ENCODE data around the gene HPCA.
A peak's percentile ranks its signal among the peaks of the same experiment; 100 is the strongest.

The HPCA gene

GRCh38 chr1:32886004-32886827 is at the start of gene HPCA:
Gene HPCA, plus strand, starts transcription at chr1:32886491. Its CDS starts 2,408 bp downstream, at chr1:32888899.
- DNase-seq = no peak

- DNase-seq = no peak
These were observed 37.8 kb upstream of the HPCA start for GRCh38 chr1:32848354-32849063.

- no peak for DNase-seq
These were observed 30.3 kb upstream of the HPCA start for GRCh38 chr1:32855861-32856617.

- DNase-seq = no peak
These were observed 28.2 kb upstream of the HPCA start for GRCh38 chr1:32858136-32858535.

GRCh38 chr1:32858791-32859190 is 27.5 kb upstream of the HPCA start:
- DNase-seq = no peak

GRCh38 chr1:32859915-32860314 is 26.4 kb upstream of the HPCA start:
- no peak for DNase-seq

- DNase-seq = no peak
These were observed 25.7 kb upstream of the HPCA start for GRCh38 chr1:32860566-32860965.

GRCh38 chr1:32861904-32862695 is 24.2 kb upstream of the HPCA start:
- peak in 1 of 2 donors; percentile 42 for DNase-seq

- DNase-seq = no peak
These were observed 22.9 kb upstream of the HPCA start for GRCh38 chr1:32863218-32863880.

- DNase-seq = no peak
These were observed 22.4 kb upstream of the HPCA start for GRCh38 chr1:32863881-32864245.

GRCh38 chr1:32864375-32865019 is 21.8 kb upstream of the HPCA start:
- DNase-seq = no peak

GRCh38 chr1:32865639-32866405 is 20.5 kb upstream of the HPCA start:
- no peak for DNase-seq

GRCh38 chr1:32867151-32867550 is 19.1 kb upstream of the HPCA start:
- DNase-seq = no peak

GRCh38 chr1:32867671-32868070 is 18.6 kb upstream of the HPCA start:
- no peak for DNase-seq

GRCh38 chr1:32868085-32868484 is 18.2 kb upstream of the HPCA start:
- no peak for DNase-seq

- no peak for DNase-seq
These were observed 17.4 kb upstream of the HPCA start for GRCh38 chr1:32868806-32869455.

GRCh38 chr1:32869923-32870614 is 16.2 kb upstream of the HPCA start:
- no peak for DNase-seq

GRCh38 chr1:32870615-32871363 is 15.5 kb upstream of the HPCA start, which contains the start of gene FNDC5:
Gene FNDC5, minus strand, starts transcription at chr1:32870912.
- no peak for DNase-seq

All from hippocampal formation (tissue), 2 donors.